HepG2 (cell line): ENCODE measurements around the gene MPC1.

Experiments
- PAF1 ChIP-seq: IDR thresholded peaks from 2 replicates; pipeline ENCODE4 v1.6.1; 2016; ENCODE audit warnings: missing genetic modification reagents, missing compliant biosample characterization
- PAWR ChIP-seq: sonication (generic); formaldehyde crosslinking; IDR thresholded peaks from 2 replicates; pipeline ENCODE4 v1.4.0; 2020; ENCODE audit warnings: missing genetic modification reagents, mild to moderate bottlenecking, borderline replicate concordance
- RFX5 ChIP-seq: IDR thresholded peaks from 2 replicates; pipeline ENCODE4 v1.6.1; 2011; ENCODE audit warnings: low read depth, low read length, improper control_type of control experiment
- ZNF225 ChIP-seq: sonication (generic); formaldehyde crosslinking; IDR thresholded peaks from 2 replicates; pipeline ENCODE4 v1.4.0; 2020; ENCODE audit warnings: mild to moderate bottlenecking, missing genetic modification reagents
- TF ChIP-seq, protein P1 (sequence below): sonication (generic); formaldehyde crosslinking; IDR thresholded peaks from 2 replicates; pipeline ENCODE4 v1.8.0; 2022; ENCODE audit warnings: mild to moderate bottlenecking, missing genetic modification reagents
- TF ChIP-seq, protein P2 (sequence below): sonication (generic); formaldehyde crosslinking; IDR thresholded peaks from 2 replicates; pipeline ENCODE4 v1.4.0; 2020; ENCODE audit warnings: missing genetic modification reagents, borderline replicate concordance

DNA sequence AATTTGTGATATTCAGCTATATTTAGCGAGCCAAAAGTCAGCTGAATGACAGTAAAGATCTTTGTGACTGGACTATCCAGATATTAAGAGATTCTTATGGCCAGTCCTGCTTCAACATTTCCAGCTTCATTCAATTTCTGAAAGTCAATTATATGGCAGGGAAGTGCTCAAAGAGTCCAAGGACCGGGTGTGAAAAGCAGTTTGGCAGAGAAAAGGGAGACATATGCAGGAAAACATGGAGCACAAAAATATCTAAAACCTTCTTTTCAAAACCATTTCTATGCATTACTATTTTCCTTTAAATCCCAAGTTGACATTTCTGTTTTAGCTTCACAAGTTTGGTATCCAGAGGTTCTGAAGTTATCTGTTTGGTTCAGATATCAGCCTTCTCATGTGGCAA, 5.0 kb downstream of the MPC1 start:
- TF ChIP-seq PAWR (no peak), ZNF225 (CRISPR knock-in tag) (no peak), RFX5 (no peak), PAF1 (CRISPR knock-in tag) (no peak)
- TF ChIP-seq, protein P1, sequence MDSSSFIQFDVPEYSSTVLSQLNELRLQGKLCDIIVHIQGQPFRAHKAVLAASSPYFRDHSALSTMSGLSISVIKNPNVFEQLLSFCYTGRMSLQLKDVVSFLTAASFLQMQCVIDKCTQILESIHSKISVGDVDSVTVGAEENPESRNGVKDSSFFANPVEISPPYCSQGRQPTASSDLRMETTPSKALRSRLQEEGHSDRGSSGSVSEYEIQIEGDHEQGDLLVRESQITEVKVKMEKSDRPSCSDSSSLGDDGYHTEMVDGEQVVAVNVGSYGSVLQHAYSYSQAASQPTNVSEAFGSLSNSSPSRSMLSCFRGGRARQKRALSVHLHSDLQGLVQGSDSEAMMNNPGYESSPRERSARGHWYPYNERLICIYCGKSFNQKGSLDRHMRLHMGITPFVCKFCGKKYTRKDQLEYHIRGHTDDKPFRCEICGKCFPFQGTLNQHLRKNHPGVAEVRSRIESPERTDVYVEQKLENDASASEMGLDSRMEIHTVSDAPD (CRISPR knock-in tag) = no peak
- TF ChIP-seq, protein P2, sequence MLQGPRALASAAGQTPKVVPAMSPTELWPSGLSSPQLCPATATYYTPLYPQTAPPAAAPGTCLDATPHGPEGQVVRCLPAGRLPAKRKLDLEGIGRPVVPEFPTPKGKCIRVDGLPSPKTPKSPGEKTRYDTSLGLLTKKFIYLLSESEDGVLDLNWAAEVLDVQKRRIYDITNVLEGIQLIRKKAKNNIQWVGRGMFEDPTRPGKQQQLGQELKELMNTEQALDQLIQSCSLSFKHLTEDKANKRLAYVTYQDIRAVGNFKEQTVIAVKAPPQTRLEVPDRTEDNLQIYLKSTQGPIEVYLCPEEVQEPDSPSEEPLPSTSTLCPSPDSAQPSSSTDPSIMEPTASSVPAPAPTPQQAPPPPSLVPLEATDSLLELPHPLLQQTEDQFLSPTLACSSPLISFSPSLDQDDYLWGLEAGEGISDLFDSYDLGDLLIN (CRISPR knock-in tag) = no peak
